Measurements from ENCODE around the gene FIBCD1. TPM values are rescaled to one million over a fixed set of nuclear protein-coding genes. Genes with fewer than 3 reads are reported as not detected.

Gene FIBCD1
- total and polyA plus RNA-seq, 7 donors, result 0.01 TPM; not detected in 6

DNA sequence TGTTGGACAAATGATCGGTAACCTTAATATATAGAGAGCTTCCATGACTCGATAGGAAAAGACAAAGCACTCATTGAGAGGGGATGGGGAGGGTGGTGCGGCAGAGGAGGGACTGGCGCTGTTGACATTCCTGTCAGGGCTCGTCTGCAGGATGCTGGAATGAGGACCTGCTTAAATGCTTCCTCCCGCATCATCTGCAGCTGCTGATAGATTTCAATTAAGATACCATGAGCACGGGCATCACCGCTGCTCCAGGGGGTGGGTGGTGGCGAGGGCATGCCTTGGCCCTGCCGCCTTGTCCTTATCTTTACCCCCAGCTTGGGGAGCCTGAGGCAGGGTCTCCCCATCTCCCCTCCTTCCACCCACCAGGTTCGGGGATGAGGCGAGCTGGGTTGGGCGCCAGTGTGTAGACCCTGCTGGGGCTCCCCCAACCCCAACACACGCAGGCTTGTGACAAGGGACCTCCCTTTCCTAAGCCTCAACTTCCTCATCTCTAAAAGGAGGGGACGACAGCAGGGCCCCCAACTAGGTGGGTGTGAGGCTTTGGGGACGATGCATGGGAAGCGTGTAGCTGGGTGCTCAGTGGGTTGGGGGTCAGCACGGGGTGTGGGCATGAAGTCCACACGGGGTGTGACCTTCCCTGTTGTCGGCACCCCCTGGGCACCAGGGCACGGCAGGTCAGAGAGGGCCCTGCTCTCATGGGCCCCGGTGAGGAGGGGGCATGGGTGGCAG lies 30.7 kb downstream of the FIBCD1 start:
- H3K36me3 ChIP-seq (ENCODE audit: insufficient read depth in 1 of 2, low read depth in 1 of 2), result no peaks in the 10 kb centered on the region
- WGBS, 3 donors, result 74 to 75% (median 74%) methylated on average over 19 to 22 of the region's 22 CpGs
- H3K4me1 ChIP-seq, result no peaks in the 10 kb centered on the region
- no peaks in the 10 kb centered on the region for H3K9me3 ChIP-seq
- H3K4me3 ChIP-seq, result no peak overlapping the region
- ATAC-seq (no peak), DNase-seq (no peak)
- H3K27me3 ChIP-seq (ENCODE audit: insufficient read depth in 3 of 3, low read length in 2 of 3), result peaks cover 0 to 32% (median 8%) of the 10 kb centered on the region in 3 donors
- no peak overlapping the region for H3K27ac ChIP-seq
- intact Hi-C loops (cut with DNase I), result no loop called here
- TF ChIP-seq CTCF (IDR thresholded peaks at IDR 0.05), result no peak

DNA sequence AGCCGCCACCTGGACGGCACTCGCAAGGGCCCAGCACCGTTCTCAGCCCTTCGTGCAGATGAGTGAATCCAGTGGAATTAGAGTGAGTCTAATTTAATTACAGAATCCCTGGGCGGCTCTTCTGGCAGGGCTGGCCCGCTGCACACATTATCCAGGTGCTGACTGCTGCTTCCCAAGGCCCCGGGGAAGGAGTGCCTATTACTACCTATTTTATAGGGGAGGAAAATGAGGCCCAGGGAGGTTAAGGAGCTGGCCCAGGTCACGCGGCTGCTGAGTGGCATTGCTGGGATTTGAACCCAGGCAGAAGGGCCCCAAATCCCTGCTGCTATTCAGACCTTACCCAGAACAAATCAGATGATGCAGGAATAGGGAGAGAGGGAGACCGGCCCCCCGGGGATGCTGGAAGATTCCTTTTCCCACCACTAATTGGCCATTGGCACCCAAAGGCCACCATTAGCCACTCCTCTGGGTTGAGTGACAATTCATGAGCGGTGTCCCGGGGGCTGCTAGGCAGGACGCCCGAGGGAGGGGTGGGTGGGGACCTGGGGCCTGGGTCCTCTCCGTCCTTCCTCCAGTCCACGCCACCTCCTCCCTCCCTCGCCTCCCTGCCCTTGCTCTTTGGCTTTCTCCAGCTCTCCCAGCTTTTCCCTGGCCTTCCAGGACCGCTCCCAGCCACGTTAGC lies 32.2 kb downstream of the FIBCD1 start:
- H3K9me3 ChIP-seq, result no peaks in the 10 kb centered on the region
- ATAC-seq, result no peak
- no peaks in the 10 kb centered on the region for H3K36me3 ChIP-seq (ENCODE audit: insufficient read depth in 1 of 2, low read depth in 1 of 2)
- no peak for DNase-seq
- peaks cover 0 to 34% (median 8%) of the 10 kb centered on the region in 3 donors for H3K27me3 ChIP-seq (ENCODE audit: insufficient read depth in 3 of 3, low read length in 2 of 3)
- intact Hi-C loops (cut with DNase I), result no loop called here
- H3K4me1 ChIP-seq, result no peaks in the 10 kb centered on the region
- H3K4me3 ChIP-seq, result no peak overlapping the region
- 66 to 70% (median 66%) methylated on average over 19 to 21 of the region's 21 CpGs for WGBS, 3 donors
- H3K27ac ChIP-seq, result no peak overlapping the region
- TF ChIP-seq CTCF (IDR thresholded peaks at IDR 0.05), result no peak

GRCh38 chr9:130905902-130906734 lies 32.9 kb downstream of the FIBCD1 start:
- Histone ChIP-seq H3K9me3 (no peaks in the 10 kb centered on the region), H3K36me3 (ENCODE audit: insufficient read depth in 1 of 2, low read depth in 1 of 2) (no peaks in the 10 kb centered on the region), H3K27me3 (ENCODE audit: insufficient read depth in 3 of 3, low read length in 2 of 3) (peaks cover 0 to 34% (median 8%) of the 10 kb centered on the region in 3 donors), H3K4me1 (no peaks in the 10 kb centered on the region), H3K4me3 (no peak overlapping the region), H3K27ac (no peak overlapping the region)
- no peak for TF ChIP-seq CTCF (IDR thresholded peaks at IDR 0.05)
- no peak for DNase-seq
- no peak for ATAC-seq
- intact Hi-C loops (cut with DNase I), result no loop called here
- 67 to 69% (median 68%) methylated on average over 23 to 24 of the region's 24 CpGs for WGBS, 3 donors

DNA sequence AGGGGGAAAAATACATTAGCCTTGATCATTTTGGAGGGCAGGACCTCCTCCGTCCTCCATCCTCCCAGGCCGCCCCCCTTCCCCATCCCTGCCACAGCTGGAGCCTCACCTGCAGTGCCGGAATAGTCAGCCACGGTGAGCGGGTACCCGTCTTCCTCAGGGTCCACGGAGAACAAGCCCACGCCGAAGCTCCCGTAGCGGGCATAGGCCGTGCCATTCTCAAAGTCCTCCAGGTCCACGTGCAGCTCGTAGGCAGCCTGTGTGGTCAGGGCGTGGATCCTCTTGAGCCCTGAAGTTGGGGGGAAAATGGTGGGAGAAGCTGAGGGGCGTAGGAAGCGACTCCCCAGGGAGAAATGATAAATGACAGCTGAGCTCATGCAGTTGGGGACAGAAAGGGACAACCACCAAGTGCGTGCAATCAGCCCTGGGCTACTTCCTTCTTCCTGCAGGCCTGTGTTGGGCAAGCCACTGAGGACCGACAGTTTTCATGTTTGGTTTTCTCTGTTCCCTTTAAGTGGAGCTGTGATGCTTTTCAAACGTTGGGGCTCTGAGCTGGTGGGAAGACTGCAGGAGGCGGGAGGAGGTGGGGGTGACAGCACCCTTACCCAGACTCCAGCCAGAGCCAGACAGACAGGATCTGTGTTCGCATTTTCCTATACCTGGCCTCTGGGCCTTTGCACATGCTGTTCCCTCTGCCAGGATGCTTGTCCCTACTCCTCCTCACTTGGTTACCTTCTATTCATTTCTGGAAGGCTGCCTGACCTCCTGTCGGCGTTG lies 33.7 kb downstream of the FIBCD1 start:
- peaks cover 0 to 42% (median 8%) of the 10 kb centered on the region in 3 donors for H3K27me3 ChIP-seq (ENCODE audit: insufficient read depth in 3 of 3, low read length in 2 of 3)

More for the DNA sequence above, 33.7 kb downstream of the FIBCD1 start:
- Histone ChIP-seq H3K27ac (no peak overlapping the region), H3K4me1 (no peaks in the 10 kb centered on the region), H3K36me3 (ENCODE audit: insufficient read depth in 1 of 2, low read depth in 1 of 2) (no peaks in the 10 kb centered on the region), H3K4me3 (no peak overlapping the region), H3K9me3 (no peaks in the 10 kb centered on the region)
- ATAC-seq (no peak), DNase-seq (no peak)
- intact Hi-C loops (cut with DNase I), result no loop called here
- WGBS, 3 donors, result 87 to 92% (median 87%) methylated on average over 24 of the region's 24 CpGs
- no peak for TF ChIP-seq CTCF (IDR thresholded peaks at IDR 0.05)
